ENCODE measurements around the gene VSIG10.

Gene VSIG10

GRCh38 chr12:118124333-118124874 is 20.6 kb upstream of the VSIG10 start:
- Histone ChIP-seq H2BK15ac (replicated peaks; ENCODE audit: low read depth) (no peak overlapping the region), H3K79me1 (ENCODE audit: low read length) (no peaks in the 10 kb centered on the region), H3K4me2 (ENCODE audit: low read length) (no peak overlapping the region), H3K79me2 (ENCODE audit: control insufficient read depth, insufficient read depth, low read length) (no peaks in the 10 kb centered on the region), H3K36me3 (ENCODE audit: control insufficient read depth, insufficient read depth, low read length) (no peaks in the 10 kb centered on the region), H2AK5ac (ENCODE audit: low read length) (no peak overlapping the region), H4K8ac (ENCODE audit: low read depth, low read length) (no peak overlapping the region), H3K27me3 (ENCODE audit: insufficient read depth, low read length, poor library complexity) (no peaks in the 10 kb centered on the region), H3K56ac (ENCODE audit: low read length) (no peak overlapping the region), H4K5ac (ENCODE audit: low read length) (no peak overlapping the region), H3K4me3 (ENCODE audit: low read length) (no peak overlapping the region), H3K4me1 (ENCODE audit: control insufficient read depth, low read depth, low read length) (peaks cover 2% of the 10 kb centered on the region), H3K4ac (ENCODE audit: low read depth, low read length) (no peak overlapping the region), H3K9ac (ENCODE audit: low read length) (no peak overlapping the region), H2BK120ac (ENCODE audit: low read depth, low read length) (no peak overlapping the region), H3K23ac (ENCODE audit: low read length) (no peak overlapping the region), H2BK5ac (ENCODE audit: low read length) (no peak overlapping the region), H3K27ac (ENCODE audit: low read depth, low read length) (no peak overlapping the region), H3K18ac (ENCODE audit: low read length) (no peak overlapping the region)
- WGBS (ENCODE audit: extremely low coverage, insufficient coverage, low lambda C conversion rate) = no CpG with 5 or more reads among the region's 5 CpGs
- no peak for DNase-seq

- H3K23ac ChIP-seq (ENCODE audit: low read length) = no peak overlapping the region
- H3K79me2 ChIP-seq (ENCODE audit: control insufficient read depth, insufficient read depth, low read length) = no peaks in the 10 kb centered on the region
- H3K4me2 ChIP-seq (ENCODE audit: low read length) = no peak overlapping the region
- H3K4me1 ChIP-seq (ENCODE audit: control insufficient read depth, low read depth, low read length) = peaks cover 2% of the 10 kb centered on the region
- H3K9ac ChIP-seq (ENCODE audit: low read length) = no peak overlapping the region
- no peak overlapping the region for H2BK120ac ChIP-seq (ENCODE audit: low read depth, low read length)
- no peak overlapping the region for H2BK15ac ChIP-seq (replicated peaks; ENCODE audit: low read depth)
- no peak overlapping the region for H3K18ac ChIP-seq (ENCODE audit: low read length)
- no peak overlapping the region for H2BK5ac ChIP-seq (ENCODE audit: low read length)
- no peak overlapping the region for H3K4ac ChIP-seq (ENCODE audit: low read depth, low read length)
- no peak for DNase-seq
- no peak overlapping the region for H4K8ac ChIP-seq (ENCODE audit: low read depth, low read length)
- H4K5ac ChIP-seq (ENCODE audit: low read length) = no peak overlapping the region
- WGBS (ENCODE audit: extremely low coverage, insufficient coverage, low lambda C conversion rate) = no CpG with 5 or more reads among the region's 6 CpGs
- no peak overlapping the region for H3K56ac ChIP-seq (ENCODE audit: low read length)
- no peak overlapping the region for H2AK5ac ChIP-seq (ENCODE audit: low read length)
- H3K79me1 ChIP-seq (ENCODE audit: low read length) = no peaks in the 10 kb centered on the region
- H3K4me3 ChIP-seq (ENCODE audit: low read length) = no peak overlapping the region
- no peak overlapping the region for H3K27ac ChIP-seq (ENCODE audit: low read depth, low read length)
- H3K27me3 ChIP-seq (ENCODE audit: insufficient read depth, low read length, poor library complexity) = no peaks in the 10 kb centered on the region
- H3K36me3 ChIP-seq (ENCODE audit: control insufficient read depth, insufficient read depth, low read length) = no peaks in the 10 kb centered on the region
These were observed 18.5 kb upstream of the VSIG10 start for GRCh38 chr12:118122264-118122663.

GRCh38 chr12:118120579-118121363 is 17.0 kb upstream of the VSIG10 start:
- no peak overlapping the region for H4K5ac ChIP-seq (ENCODE audit: low read length)
- no peaks in the 10 kb centered on the region for H3K79me2 ChIP-seq (ENCODE audit: control insufficient read depth, insufficient read depth, low read length)
- no peak overlapping the region for H2AK5ac ChIP-seq (ENCODE audit: low read length)
- H3K4me3 ChIP-seq (ENCODE audit: low read length) = no peak overlapping the region
- H4K8ac ChIP-seq (ENCODE audit: low read depth, low read length) = peak overlapping the region; percentile 56
- peak overlapping the region; percentile 45 for H3K18ac ChIP-seq (ENCODE audit: low read length)
- no peak overlapping the region for H3K4me2 ChIP-seq (ENCODE audit: low read length)
- peak overlapping the region; percentile 57 for H3K27ac ChIP-seq (ENCODE audit: low read depth, low read length)
- H3K4ac ChIP-seq (ENCODE audit: low read depth, low read length) = no peak overlapping the region
- H3K27me3 ChIP-seq (ENCODE audit: insufficient read depth, low read length, poor library complexity) = no peaks in the 10 kb centered on the region
- H2BK5ac ChIP-seq (ENCODE audit: low read length) = peak overlapping the region; percentile 35
- H3K23ac ChIP-seq (ENCODE audit: low read length) = no peak overlapping the region
- H3K4me1 ChIP-seq (ENCODE audit: control insufficient read depth, low read depth, low read length) = peaks cover 2% of the 10 kb centered on the region
- peak; percentile 89 for DNase-seq
- H3K56ac ChIP-seq (ENCODE audit: low read length) = peak overlapping the region; percentile 52
- H2BK15ac ChIP-seq (replicated peaks; ENCODE audit: low read depth) = no peak overlapping the region
- H3K36me3 ChIP-seq (ENCODE audit: control insufficient read depth, insufficient read depth, low read length) = no peaks in the 10 kb centered on the region
- no CpG with 5 or more reads among the region's 8 CpGs for WGBS (ENCODE audit: extremely low coverage, insufficient coverage, low lambda C conversion rate)
- peak overlapping the region; percentile 8 for H3K9ac ChIP-seq (ENCODE audit: low read length)
- H3K79me1 ChIP-seq (ENCODE audit: low read length) = no peaks in the 10 kb centered on the region
- no peak overlapping the region for H2BK120ac ChIP-seq (ENCODE audit: low read depth, low read length)

- Histone ChIP-seq H3K56ac (ENCODE audit: low read length) (no peak overlapping the region), H3K4me1 (ENCODE audit: control insufficient read depth, low read depth, low read length) (peaks cover 2% of the 10 kb centered on the region), H3K23ac (ENCODE audit: low read length) (no peak overlapping the region), H4K5ac (ENCODE audit: low read length) (no peak overlapping the region), H2AK5ac (ENCODE audit: low read length) (no peak overlapping the region), H4K8ac (ENCODE audit: low read depth, low read length) (no peak overlapping the region), H2BK5ac (ENCODE audit: low read length) (no peak overlapping the region), H3K79me1 (ENCODE audit: low read length) (no peaks in the 10 kb centered on the region), H3K4me2 (ENCODE audit: low read length) (no peak overlapping the region), H3K18ac (ENCODE audit: low read length) (peak overlapping the region; percentile 51), H3K9ac (ENCODE audit: low read length) (no peak overlapping the region), H3K4ac (ENCODE audit: low read depth, low read length) (no peak overlapping the region), H2BK15ac (replicated peaks; ENCODE audit: low read depth) (no peak overlapping the region), H3K36me3 (ENCODE audit: control insufficient read depth, insufficient read depth, low read length) (no peaks in the 10 kb centered on the region), H2BK120ac (ENCODE audit: low read depth, low read length) (no peak overlapping the region), H3K4me3 (ENCODE audit: low read length) (no peak overlapping the region), H3K79me2 (ENCODE audit: control insufficient read depth, insufficient read depth, low read length) (no peaks in the 10 kb centered on the region), H3K27ac (ENCODE audit: low read depth, low read length) (no peak overlapping the region), H3K27me3 (ENCODE audit: insufficient read depth, low read length, poor library complexity) (no peaks in the 10 kb centered on the region)
- no CpG with 5 or more reads among the region's 10 CpGs for WGBS (ENCODE audit: extremely low coverage, insufficient coverage, low lambda C conversion rate)
- peak; percentile 78 for DNase-seq
These were observed 15.7 kb upstream of the VSIG10 start for GRCh38 chr12:118119449-118119879.

GRCh38 chr12:118109088-118109487 is 5.3 kb upstream of the VSIG10 start:
- no peak overlapping the region for H3K18ac ChIP-seq (ENCODE audit: low read length)
- no peak overlapping the region for H3K4me3 ChIP-seq (ENCODE audit: low read length)
- H4K8ac ChIP-seq (ENCODE audit: low read depth, low read length) = no peak overlapping the region
- no peaks in the 10 kb centered on the region for H3K79me1 ChIP-seq (ENCODE audit: low read length)
- no peak overlapping the region for H2BK120ac ChIP-seq (ENCODE audit: low read depth, low read length)
- H3K27me3 ChIP-seq (ENCODE audit: insufficient read depth, low read length, poor library complexity) = no peaks in the 10 kb centered on the region
- H2BK5ac ChIP-seq (ENCODE audit: low read length) = no peak overlapping the region
- H2BK15ac ChIP-seq (replicated peaks; ENCODE audit: low read depth) = no peak overlapping the region
- H4K5ac ChIP-seq (ENCODE audit: low read length) = no peak overlapping the region
- no peak overlapping the region for H2AK5ac ChIP-seq (ENCODE audit: low read length)
- H3K4ac ChIP-seq (ENCODE audit: low read depth, low read length) = no peak overlapping the region
- no peaks in the 10 kb centered on the region for H3K36me3 ChIP-seq (ENCODE audit: control insufficient read depth, insufficient read depth, low read length)
- no peak overlapping the region for H3K4me2 ChIP-seq (ENCODE audit: low read length)
- no peak overlapping the region for H3K9ac ChIP-seq (ENCODE audit: low read length)
- H3K79me2 ChIP-seq (ENCODE audit: control insufficient read depth, insufficient read depth, low read length) = no peaks in the 10 kb centered on the region
- no CpG with 5 or more reads among the region's 1 CpG for WGBS (ENCODE audit: extremely low coverage, insufficient coverage, low lambda C conversion rate)
- DNase-seq = no peak
- no peaks in the 10 kb centered on the region for H3K4me1 ChIP-seq (ENCODE audit: control insufficient read depth, low read depth, low read length)
- H3K23ac ChIP-seq (ENCODE audit: low read length) = no peak overlapping the region
- H3K56ac ChIP-seq (ENCODE audit: low read length) = no peak overlapping the region
- H3K27ac ChIP-seq (ENCODE audit: low read depth, low read length) = no peak overlapping the region

All from mesendoderm (in vitro differentiated cells).